ENCODE measurements around the gene CELA2B. TPM values are rescaled to one million over a fixed set of nuclear protein-coding genes. Genes with fewer than 3 reads are reported as not detected.

CELA2B gene
- total and polyA plus RNA-seq, 4 donors: not detected

GRCh38 chr1:15432324-15432723 lies 43.6 kb upstream of the CELA2B start:
- no peak overlapping the region for H3K9ac ChIP-seq (ENCODE audit: low read depth in 1 of 2, low read length in 2 of 2)
- peaks cover 0 to 8% (median 5%) of the 10 kb centered on the region in 4 donors for H3K4me1 ChIP-seq (ENCODE audit: control insufficient read depth in 4 of 4, insufficient read depth in 4 of 4, low read length in 3 of 4)
- 82% methylated on average over 9 of the region's 9 CpGs for WGBS
- no peak overlapping the region for H3K27ac ChIP-seq (ENCODE audit: low read depth in 1 of 2, low read length in 2 of 2)
- no peak overlapping the region for H3K4me3 ChIP-seq (ENCODE audit: low read depth in 1 of 3, low read length in 3 of 3)
- H3K9me3 ChIP-seq (ENCODE audit: control insufficient read depth in 4 of 4, low read length in 3 of 4): no peaks in the 10 kb centered on the region
- peaks cover 0 to 4% (median 0%) of the 10 kb centered on the region in 4 donors for H3K36me3 ChIP-seq (ENCODE audit: control insufficient read depth in 4 of 4, insufficient read depth in 3 of 4, low read depth in 1 of 4, low read length in 3 of 4)
- no peak for TF ChIP-seq SP1 (IDR thresholded peaks at IDR 0.05)
- no peak for TF ChIP-seq REST (IDR thresholded peaks at IDR 0.05)
- TF ChIP-seq EGR1 (IDR thresholded peaks at IDR 0.05; ENCODE audit: low read depth in 2 of 2): no peak
- TF ChIP-seq HNF4A (conservative IDR thresholded peaks at IDR 0.05): no peak
- no peak for TF ChIP-seq MAX (IDR thresholded peaks at IDR 0.05)
- TF ChIP-seq CTCF (IDR thresholded peaks at IDR 0.05; ENCODE audit: low read depth, low read length, missing input control): no peak
- no peak for TF ChIP-seq RXRA (IDR thresholded peaks at IDR 0.05)
- no peak for TF ChIP-seq FOXA2 (IDR thresholded peaks at IDR 0.05)
- TF ChIP-seq FOXA1 (IDR thresholded peaks at IDR 0.05): no peak
- TF ChIP-seq YY1 (IDR thresholded peaks at IDR 0.05): no peak
- no peak for TF ChIP-seq TAF1 (conservative IDR thresholded peaks at IDR 0.05)
- no peak for TF ChIP-seq JUND (IDR thresholded peaks at IDR 0.05)
- no peaks in the 10 kb centered on the region for H3K27me3 ChIP-seq (ENCODE audit: control insufficient read depth in 4 of 4, insufficient read depth in 4 of 4, low read length in 3 of 4)
- DNase-seq (ENCODE audit: low spot score): no peak

- WGBS: 88% methylated on average over 9 of the region's 9 CpGs
- no peak for DNase-seq (ENCODE audit: low spot score)
- Histone ChIP-seq H3K4me3 (ENCODE audit: low read depth in 1 of 3, low read length in 3 of 3) (no peak overlapping the region), H3K4me1 (ENCODE audit: control insufficient read depth in 4 of 4, insufficient read depth in 4 of 4, low read length in 3 of 4) (peaks cover 0 to 8% (median 5%) of the 10 kb centered on the region in 4 donors), H3K27me3 (ENCODE audit: control insufficient read depth in 4 of 4, insufficient read depth in 4 of 4, low read length in 3 of 4) (no peaks in the 10 kb centered on the region), H3K36me3 (ENCODE audit: control insufficient read depth in 4 of 4, insufficient read depth in 3 of 4, low read depth in 1 of 4, low read length in 3 of 4) (no peaks in the 10 kb centered on the region), H3K9me3 (ENCODE audit: control insufficient read depth in 4 of 4, low read length in 3 of 4) (no peaks in the 10 kb centered on the region), H3K9ac (ENCODE audit: low read depth in 1 of 2, low read length in 2 of 2) (no peak overlapping the region), H3K27ac (ENCODE audit: low read depth in 1 of 2, low read length in 2 of 2) (no peak overlapping the region)
- TF ChIP-seq YY1 (IDR thresholded peaks at IDR 0.05): no peak
- TF ChIP-seq CTCF (IDR thresholded peaks at IDR 0.05; ENCODE audit: low read depth, low read length, missing input control): no peak
- TF ChIP-seq NR2F2 (IDR thresholded peaks at IDR 0.05): no peak
- no peak for TF ChIP-seq MAX (IDR thresholded peaks at IDR 0.05)
- no peak for TF ChIP-seq ZBTB33 (IDR thresholded peaks at IDR 0.05)
- no peak for TF ChIP-seq JUND (IDR thresholded peaks at IDR 0.05)
- no peak for TF ChIP-seq RAD21 (IDR thresholded peaks at IDR 0.05)
- no peak for TF ChIP-seq FOXA1 (IDR thresholded peaks at IDR 0.05)
- no peak for TF ChIP-seq EGR1 (IDR thresholded peaks at IDR 0.05; ENCODE audit: low read depth in 2 of 2)
- TF ChIP-seq ATF3 (IDR thresholded peaks at IDR 0.05): no peak
- no peak for TF ChIP-seq REST (IDR thresholded peaks at IDR 0.05)
- TF ChIP-seq HNF4G (IDR thresholded peaks at IDR 0.05): no peak
- no peak for TF ChIP-seq RXRA (IDR thresholded peaks at IDR 0.05)
Observed at GRCh38 chr1:15433471-15433870, 42.4 kb upstream of the CELA2B start.
